Fibroblast of lung (primary cell): ENCODE results near the gene TSPAN3. TPM values are rescaled to one million over a fixed set of nuclear protein-coding genes. Genes with fewer than 3 reads are reported as not detected.

Experiments used
- DNase-seq, 2 donors: peaks; one replicate each; pipeline versions ENCODE4 v3.0.0 to v3.0.0-alpha.2; 2010; ENCODE audit warnings: low read depth in 2 of 2
- H2AFZ ChIP-seq: 2 replicates; pipeline ENCODE4 v1.5.1; 2012; ENCODE audit warnings: low read length, control low read depth, inconsistent platforms
- H3K27ac ChIP-seq: 2 replicates; pipeline ENCODE4 v1.5.1; 2011; ENCODE audit warnings: low read length, control low read depth; ENCODE audit not compliant: insufficient read depth
- H3K27me3 ChIP-seq: 2 replicates; pipeline ENCODE4 v1.5.1; 2011; ENCODE audit warnings: mild to moderate bottlenecking, low read length; ENCODE audit not compliant: control insufficient read depth, insufficient read depth
- H3K36me3 ChIP-seq: 2 replicates; pipeline ENCODE4 v1.5.1; 2011; ENCODE audit warnings: low read length; ENCODE audit not compliant: control insufficient read depth, insufficient read depth
- H3K4me1 ChIP-seq: 2 replicates; pipeline ENCODE4 v1.5.1; 2011; ENCODE audit warnings: low read length; ENCODE audit not compliant: control insufficient read depth, insufficient read depth; ENCODE audit errors: extremely low read depth
- H3K4me2 ChIP-seq: 2 replicates; pipeline ENCODE4 v1.5.1; 2011; ENCODE audit warnings: low read length, control low read depth; ENCODE audit not compliant: insufficient read depth; ENCODE audit errors: extremely low read depth
- H3K4me3 ChIP-seq, 4 experiments: fragments of 200-600 bp in 1 of 4; sonication (generic) in 1 of 4; replicated peaks in 1 of 4; 2 replicates each; pipeline ENCODE4 v1.5.1; 2011 to 2016; ENCODE audit warnings: low read length in 4 of 4, low read depth in 3 of 4, mild to moderate bottlenecking in 3 of 4, control low read depth in 2 of 4, inconsistent platforms in 1 of 4, mixed read lengths in 1 of 4; ENCODE audit not compliant: insufficient read depth in 1 of 4; ENCODE audit errors: control extremely low read depth in 1 of 4
- H3K79me2 ChIP-seq: 2 replicates; pipeline ENCODE4 v1.5.1; 2012; ENCODE audit warnings: mild to moderate bottlenecking, low read length, inconsistent platforms; ENCODE audit not compliant: control insufficient read depth, insufficient read depth
- H3K9ac ChIP-seq: 2 replicates; pipeline ENCODE4 v1.5.1; 2011; ENCODE audit warnings: mild to moderate bottlenecking, low read length, control low read depth; ENCODE audit not compliant: insufficient read depth
- H3K9me3 ChIP-seq: 2 replicates; pipeline ENCODE4 v1.5.1; 2012; ENCODE audit warnings: low read depth, low read length; ENCODE audit not compliant: control insufficient read depth, insufficient read depth
- H4K20me1 ChIP-seq: 2 replicates; pipeline ENCODE4 v1.5.1; 2011; ENCODE audit warnings: low read length; ENCODE audit not compliant: control insufficient read depth, insufficient read depth; ENCODE audit errors: extremely low read depth
- EZH2 ChIP-seq: IDR thresholded peaks from 2 replicates; pipeline ENCODE4 v1.5.1; 2012; ENCODE audit warnings: low read length, control low read depth, mild to moderate bottlenecking; ENCODE audit errors: missing control alignments
- polyA plus RNA-seq, 2 donors: library from polyadenylated mRNA; depleted of rRNA in 1 of 2; stranded (reverse) in 1 of 2; unstranded in 1 of 2; fragments of >200 nt; gene quantifications; 2 replicates each; pipeline ENCODE4 v1.2.1, GENCODE V29; 2011 to 2012; ENCODE audit warnings: missing spikeins in 1 of 2
- total RNA-seq: library from RNA; depleted of rRNA; stranded (reverse); fragments of >200 nt; gene quantifications from 2 replicates; pipeline ENCODE4 v1.2.1, GENCODE V29; 2014
- TF ChIP-seq, protein P1 (sequence below), 2 donors: IDR thresholded peaks in 1 of 2; conservative IDR thresholded peaks in 1 of 2; 1 replicate in 1 of 2; 2 replicates in 1 of 2; pipeline ENCODE4 v1.5.1; 2011 to 2012; ENCODE audit warnings: low read length in 2 of 2, control low read depth in 1 of 2, inconsistent platforms in 1 of 2, low read depth in 1 of 2, mild to moderate bottlenecking in 1 of 2

The TSPAN3 gene
- total and polyA plus RNA-seq, 2 donors (not counting 1 experiment from before 2014, with no cell fraction given): 225 to 472 TPM

DNA sequence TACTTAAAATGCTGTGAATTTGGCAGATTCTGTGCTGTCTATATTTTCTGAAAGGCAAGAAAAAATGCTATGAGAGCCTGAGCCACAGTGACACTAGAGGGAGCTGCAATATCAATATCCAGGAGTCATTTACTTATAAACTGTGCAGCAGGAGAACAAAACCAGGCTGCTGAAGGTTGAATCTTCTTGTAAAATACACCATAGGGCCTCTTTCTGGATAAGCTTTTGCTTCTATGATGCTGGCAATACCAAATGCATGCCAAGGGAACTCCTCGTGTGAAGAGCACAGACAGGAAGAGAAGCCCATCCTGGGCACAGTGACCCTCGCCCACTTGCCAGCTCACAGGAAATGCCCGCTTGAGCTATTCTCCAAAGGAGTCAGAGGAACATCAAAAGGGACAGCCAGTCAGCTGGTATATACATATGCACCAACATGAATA lies 48.0 kb upstream of the TSPAN3 start:
- Histone ChIP-seq H4K20me1 (no peaks in the 10 kb centered on the region), H3K4me2 (no peak overlapping the region), H2AFZ (no peak overlapping the region), H3K9ac (no peak overlapping the region), H3K79me2 (no peaks in the 10 kb centered on the region), H3K36me3 (no peaks in the 10 kb centered on the region), H3K4me1 (peaks cover 3% of the 10 kb centered on the region), H3K27ac (no peak overlapping the region), H3K4me3 (no peak overlapping the region), H3K9me3 (no peaks in the 10 kb centered on the region), H3K27me3 (no peaks in the 10 kb centered on the region)
- TF ChIP-seq, protein P1, sequence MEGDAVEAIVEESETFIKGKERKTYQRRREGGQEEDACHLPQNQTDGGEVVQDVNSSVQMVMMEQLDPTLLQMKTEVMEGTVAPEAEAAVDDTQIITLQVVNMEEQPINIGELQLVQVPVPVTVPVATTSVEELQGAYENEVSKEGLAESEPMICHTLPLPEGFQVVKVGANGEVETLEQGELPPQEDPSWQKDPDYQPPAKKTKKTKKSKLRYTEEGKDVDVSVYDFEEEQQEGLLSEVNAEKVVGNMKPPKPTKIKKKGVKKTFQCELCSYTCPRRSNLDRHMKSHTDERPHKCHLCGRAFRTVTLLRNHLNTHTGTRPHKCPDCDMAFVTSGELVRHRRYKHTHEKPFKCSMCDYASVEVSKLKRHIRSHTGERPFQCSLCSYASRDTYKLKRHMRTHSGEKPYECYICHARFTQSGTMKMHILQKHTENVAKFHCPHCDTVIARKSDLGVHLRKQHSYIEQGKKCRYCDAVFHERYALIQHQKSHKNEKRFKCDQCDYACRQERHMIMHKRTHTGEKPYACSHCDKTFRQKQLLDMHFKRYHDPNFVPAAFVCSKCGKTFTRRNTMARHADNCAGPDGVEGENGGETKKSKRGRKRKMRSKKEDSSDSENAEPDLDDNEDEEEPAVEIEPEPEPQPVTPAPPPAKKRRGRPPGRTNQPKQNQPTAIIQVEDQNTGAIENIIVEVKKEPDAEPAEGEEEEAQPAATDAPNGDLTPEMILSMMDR (conservative IDR thresholded peaks at IDR 0.05 in 1 of 2, IDR thresholded peaks at IDR 0.05 in 1 of 2; ENCODE audit: low read depth in 1 of 2, low read length in 2 of 2): peak; percentile 83 to 86
- TF ChIP-seq EZH2: no peak
- DNase-seq: peak; percentile 68 to 87

DNA sequence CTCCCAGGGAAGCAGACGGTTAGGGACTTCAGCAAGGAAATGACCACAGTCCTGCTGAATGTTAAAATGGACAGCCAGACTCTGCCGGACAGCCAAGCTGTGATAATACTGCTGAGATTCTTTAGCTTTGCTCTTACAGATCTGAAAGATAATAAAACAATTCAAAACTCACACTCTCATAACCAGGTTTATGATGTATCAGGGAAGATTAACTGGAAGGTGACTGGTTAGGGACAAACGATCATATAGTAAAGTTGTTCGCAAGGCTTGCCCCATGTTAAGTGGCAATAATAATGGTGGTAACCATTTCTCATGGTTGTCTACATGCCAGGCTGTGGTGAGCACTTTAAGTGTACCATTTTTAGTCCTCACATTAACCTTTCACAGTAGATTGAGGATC lies 44.3 kb upstream of the TSPAN3 start:
- TF ChIP-seq, protein P1 (conservative IDR thresholded peaks at IDR 0.05 in 1 of 2, IDR thresholded peaks at IDR 0.05 in 1 of 2; ENCODE audit: low read depth in 1 of 2, low read length in 2 of 2): no peak
- no peak for TF ChIP-seq EZH2
- Histone ChIP-seq H3K4me2 (no peak overlapping the region), H3K4me3 (no peak overlapping the region), H3K9ac (no peak overlapping the region), H3K4me1 (peaks cover 6% of the 10 kb centered on the region), H4K20me1 (no peaks in the 10 kb centered on the region), H3K36me3 (peaks cover 3% of the 10 kb centered on the region), H3K9me3 (no peaks in the 10 kb centered on the region), H3K79me2 (no peaks in the 10 kb centered on the region), H3K27ac (no peak overlapping the region), H2AFZ (no peak overlapping the region), H3K27me3 (no peaks in the 10 kb centered on the region)
- no peak for DNase-seq

DNA sequence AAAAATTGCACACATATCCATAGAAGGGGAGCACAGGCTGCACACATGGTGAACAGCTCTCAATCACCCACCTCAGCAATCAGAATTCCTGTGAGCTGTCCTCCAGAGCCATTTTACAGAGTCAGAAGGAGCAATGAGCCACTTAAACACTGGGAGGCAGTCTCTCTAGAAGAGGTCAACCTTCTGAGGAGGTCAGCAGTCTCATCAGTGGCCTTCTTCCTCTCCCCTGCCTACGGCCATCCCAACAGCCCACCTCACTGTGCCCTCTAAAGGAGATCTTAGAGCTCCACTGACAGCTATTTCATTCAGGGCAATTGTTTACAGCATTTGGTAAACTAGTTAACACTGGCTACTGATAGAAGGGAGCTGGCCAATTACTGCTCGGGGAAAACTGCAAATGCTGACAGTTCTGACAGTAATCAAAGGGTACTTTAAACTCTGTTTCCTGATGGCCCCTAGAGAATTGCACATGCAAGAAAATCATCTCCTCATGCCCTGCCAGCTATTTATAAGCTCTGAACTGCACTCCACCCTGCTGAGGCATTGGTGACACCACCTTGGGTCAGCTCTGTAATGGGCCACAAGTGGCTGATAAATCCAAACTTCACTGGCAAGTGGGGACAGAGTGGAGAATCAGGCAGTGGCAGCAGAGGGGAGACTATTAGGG lies 42.1 kb upstream of the TSPAN3 start:
- no peak overlapping the region for H3K9ac ChIP-seq
- peaks cover 5% of the 10 kb centered on the region for H3K36me3 ChIP-seq
- H3K4me1 ChIP-seq: peaks cover 3% of the 10 kb centered on the region
- H4K20me1 ChIP-seq: no peaks in the 10 kb centered on the region
- no peak for TF ChIP-seq EZH2
- TF ChIP-seq, protein P1 (conservative IDR thresholded peaks at IDR 0.05 in 1 of 2, IDR thresholded peaks at IDR 0.05 in 1 of 2; ENCODE audit: low read depth in 1 of 2, low read length in 2 of 2): no peak
- no peaks in the 10 kb centered on the region for H3K9me3 ChIP-seq
- no peak overlapping the region for H3K27ac ChIP-seq
- no peak overlapping the region for H2AFZ ChIP-seq
- H3K4me2 ChIP-seq: no peak overlapping the region
- no peak overlapping the region for H3K4me3 ChIP-seq
- no peak for DNase-seq
- H3K79me2 ChIP-seq: no peaks in the 10 kb centered on the region
- no peaks in the 10 kb centered on the region for H3K27me3 ChIP-seq
